GM12892 (cell line): Measurements from ENCODE around the gene ADAR.

Experiments
- POLR2A ChIP-seq: IDR thresholded peaks from 2 replicates; pipeline ENCODE4 v1.6.1; 2011; ENCODE audit warnings: low read depth, low read length, control low read depth
- POLR2AphosphoS5 ChIP-seq: IDR thresholded peaks from 2 replicates; pipeline ENCODE4 v1.6.1; 2011; ENCODE audit warnings: low read depth, low read length, control low read depth
- TAF1 ChIP-seq: IDR thresholded peaks from 2 replicates; pipeline ENCODE4 v1.6.1; 2011; ENCODE audit warnings: low read depth, mild to moderate bottlenecking, control low read depth, low read length, borderline replicate concordance

DNA sequence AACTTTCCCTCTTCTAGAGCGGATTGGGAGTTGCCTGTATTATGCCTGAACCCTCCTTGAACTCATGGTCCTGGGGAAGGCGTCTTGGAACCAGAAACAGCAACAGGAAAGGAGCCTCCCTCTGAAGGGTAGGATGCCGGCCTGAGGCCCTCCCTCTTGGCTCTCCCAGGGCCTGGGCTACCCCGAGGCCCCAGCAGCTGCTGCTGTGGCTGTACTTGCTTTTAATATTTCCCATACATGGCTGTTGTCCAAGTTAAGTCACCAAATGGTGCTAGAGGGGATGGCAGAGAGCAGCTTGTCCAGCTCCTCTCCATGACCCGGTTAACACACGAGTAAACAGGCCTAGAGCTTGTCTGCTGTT lies 29.9 kb downstream of the ADAR start:
- TF ChIP-seq POLR2AphosphoS5 (no peak), POLR2A (no peak), TAF1 (no peak)
